NCI-H2107 treated with DMSO at 0.1 percent for 48 hours (cell line): ENCODE measurements around the gene DST.

Experiments used
- DNase-seq: peaks from one replicate; lab custom pipeline; 2025; ENCODE audit not compliant: unreplicated experiment; lab: John Stamatoyannopoulos, UW

Gene DST

GRCh38 chr6:56444855-56445254, 197.8 kb downstream of the DST start:
- no peak for DNase-seq

GRCh38 chr6:56440551-56440981, 202.1 kb downstream of the DST start:
- no peak for DNase-seq

- no peak for DNase-seq
These were observed 205.4 kb downstream of the DST start for GRCh38 chr6:56437171-56437900.

- no peak for DNase-seq
These were observed 206.9 kb downstream of the DST start for GRCh38 chr6:56435754-56436153.

GRCh38 chr6:56435326-56435725, 207.4 kb downstream of the DST start:
- DNase-seq: no peak

GRCh38 chr6:56434606-56435005, 208.1 kb downstream of the DST start:
- DNase-seq: no peak

- no peak for DNase-seq
These were observed 209.6 kb downstream of the DST start for GRCh38 chr6:56433119-56433518.

- no peak for DNase-seq
These were observed 210.5 kb downstream of the DST start for GRCh38 chr6:56432194-56432593.

- no peak for DNase-seq
These were observed 211.8 kb downstream of the DST start for GRCh38 chr6:56430629-56431600.

- DNase-seq: no peak
These were observed 218.1 kb downstream of the DST start for GRCh38 chr6:56424542-56425083.

GRCh38 chr6:56424064-56424463, 218.6 kb downstream of the DST start:
- DNase-seq: no peak

GRCh38 chr6:56420296-56420695, 222.4 kb downstream of the DST start:
- DNase-seq: no peak

GRCh38 chr6:56419191-56419590, 223.5 kb downstream of the DST start:
- DNase-seq: no peak

GRCh38 chr6:56417823-56418222, 224.9 kb downstream of the DST start:
- DNase-seq: no peak

GRCh38 chr6:56416247-56416646, 226.4 kb downstream of the DST start:
- DNase-seq: no peak

- no peak for DNase-seq
These were observed 233.7 kb downstream of the DST start for GRCh38 chr6:56408976-56409375.
